Heart right ventricle (tissue), 16 donors: ENCODE results near the gene SLC41A3. TPM values are rescaled to one million over a fixed set of nuclear protein-coding genes. Genes with fewer than 3 reads are reported as not detected.
A peak's percentile ranks its signal among the peaks of the same experiment; 100 is the strongest.

Experiments used
- ATAC-seq, 8 donors: fragments of 200-7000 bp; cut with Tn5 transposase; one replicate each; pipeline ENCODE4 v1.9.1; 2020; ENCODE audit warnings: mild to moderate bottlenecking in 8 of 8, moderate library complexity in 8 of 8, moderate number of reproducible peaks in 1 of 8
- DNase-seq, 2 donors: peaks; one replicate each; pipeline ENCODE4 v3.0.0-alpha.2; 2020
- H3K27ac ChIP-seq, 10 donors: fragments of 200-600 bp; sonication (generic) in 2 of 10; one replicate each; pipeline versions ENCODE4 v1.5.0 to v1.8.0; 2020 to 2022; ENCODE audit warnings: mild to moderate bottlenecking in 3 of 10
- H3K27me3 ChIP-seq, 7 donors: fragments of 200-600 bp; one replicate each; pipeline ENCODE4 v1.8.0; 2021 to 2022; ENCODE audit warnings: mild to moderate bottlenecking in 2 of 7
- H3K36me3 ChIP-seq, 9 donors: fragments of 200-600 bp; sonication (generic) in 1 of 9; one replicate each; pipeline versions ENCODE4 v1.5.0 to v1.8.0; 2020 to 2022; ENCODE audit warnings: mild to moderate bottlenecking in 2 of 9
- H3K4me1 ChIP-seq, 9 donors: fragments of 200-600 bp; sonication (generic) in 1 of 9; one replicate each; pipeline versions ENCODE4 v1.5.0 to v1.8.0; 2020 to 2022; ENCODE audit warnings: mild to moderate bottlenecking in 4 of 9
- H3K4me3 ChIP-seq, 10 donors: fragments of 200-600 bp; sonication (generic) in 2 of 10; one replicate each; pipeline versions ENCODE4 v1.5.0 to v1.8.0; 2020 to 2022; ENCODE audit warnings: mild to moderate bottlenecking in 7 of 10, moderate library complexity in 2 of 10
- H3K9me3 ChIP-seq, 11 donors: fragments of 200-600 bp in 10 of 11; sonication (generic) in 2 of 11; one replicate each; pipeline versions ENCODE4 v1.5.0 to v1.8.0; 2013 to 2022; ENCODE audit warnings: mild to moderate bottlenecking in 2 of 11, control low read depth in 1 of 11, moderate library complexity in 1 of 11
- CTCF ChIP-seq, 9 donors: fragments of 200-600 bp; sonication (generic) in 2 of 9; IDR thresholded peaks; one replicate each; pipeline versions ENCODE4 v1.5.0 to v1.8.0; 2021 to 2022; ENCODE audit warnings: antibody characterized with exemption in 9 of 9, mild to moderate bottlenecking in 5 of 9, moderate library complexity in 1 of 9
- WGBS, 2 donors: extraction: QIAGEN DNeasy Blood & Tissue Kit; methylation state at CpG; one replicate each; pipeline ENCODE4 v1.1.7; 2013; ENCODE audit warnings: inconsistent platforms in 1 of 2; 5-methylcytosine and 5-hydroxymethylcytosine counted together
- intact Hi-C, 10 donors: fragments of 100-400 bp; cut with DNase I; formaldehyde crosslinking; loops; one replicate each; pipeline versions ENCODE4 v1.11.1 to v1.14.2; 2022
- polyA plus RNA-seq, 2 donors: library from polyadenylated mRNA; stranded (reverse); fragments of 200-250 nt; gene quantifications; one replicate each; pipeline ENCODE4 v1.2.3, GENCODE V29; 2013
- total RNA-seq, 10 donors: library from RNA; stranded (reverse); fragmentation: NEBNext Ultra II Directional in 3 of 10; extraction: Animal tissue kit (Norgen Biotek cat#: 25700) in 3 of 10; gene quantifications; one replicate each; pipeline versions ENCODE4 v1.2.1 to v1.2.4, GENCODE V29; 2021 to 2023
- donor health status: Arrhythmogenic right ventricular cardiomyopathy.
- donor health status: ischemic (EF 13 %, LVEDD 7.1; RV severe dilation, severe dysfunction).
- donor health status: healthy with polysubstance abuse.
- donor health status: DM: no; HTN: yes; CAD: no.
- donor health status: DM: no; HTN: no; CAD: no.
- donor health status: ischemic (EF 25% LVEDD 6.9; RV normal size, moderate dysfunction).
- donor health status: ischemic (EF 25% LVEDD 5.7; RV mildly dilated, moderate dysfunction).
- donor health status: healthy.
- donor health status: DM: yes; HTN: yes; CAD: no.
- donor health status: Ischemic cardiomyopathy.
- donor health status: ischemic (EF 35%, LVEDD 5.7; RV mildly dilated, moderate dysfunction).
- donor health status: nonischemic (EF 11% LVEDD 7.7; RV severe dilation, severe dysfunction).
- donor health status: DM: yes; HTN: yes; CAD: no.
- donor health status: PGD.
- donor health status: ischemic (EF 29% LVEDD 5.4; RV normal size, mild dysfunction).
- donor health status: nonischemic (EF 23%, LVEDD 6.1; RV moderate dilation, normal function).

SLC41A3 gene
- total and polyA plus RNA-seq, 12 donors: 28.6 to 49.5 (median 40.1) TPM

DNA sequence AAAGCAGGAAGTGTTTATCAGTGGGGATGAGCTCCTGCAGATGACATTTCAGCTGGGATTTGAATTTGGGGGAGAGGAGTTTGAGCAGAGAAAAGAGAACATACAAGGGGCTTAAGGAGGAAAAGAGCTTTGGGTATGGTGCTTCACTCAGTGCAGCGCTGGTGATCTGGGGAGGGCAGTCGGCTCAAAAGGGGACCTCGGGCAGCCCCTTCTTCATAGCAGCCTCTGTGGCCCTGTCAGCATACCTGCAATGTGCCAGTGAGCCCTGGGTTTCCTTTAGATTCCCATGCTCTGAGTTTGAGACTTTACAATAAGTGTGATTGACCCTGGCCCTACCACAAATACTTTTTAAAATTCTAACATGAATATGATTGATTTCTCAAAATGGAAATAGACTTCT is 74.7 kb downstream of the SLC41A3 start:
- no peak overlapping the region for H3K27ac ChIP-seq
- H3K36me3 ChIP-seq: peaks cover 0 to 89% (median 7%) of the 10 kb centered on the region in 9 donors
- H3K4me1 ChIP-seq: peaks cover 0 to 16% (median 4%) of the 10 kb centered on the region in 9 donors
- H3K4me3 ChIP-seq: no peak overlapping the region
- ATAC-seq (no peak), DNase-seq (no peak)
- 93 to 97% methylated on average over 3 of the region's 3 CpGs for WGBS, 2 donors
- intact Hi-C loops: no loop called here
- no peak for TF ChIP-seq CTCF (IDR thresholded peaks at IDR 0.05)
- no peaks in the 10 kb centered on the region for H3K27me3 ChIP-seq
- H3K9me3 ChIP-seq: no peaks in the 10 kb centered on the region

DNA sequence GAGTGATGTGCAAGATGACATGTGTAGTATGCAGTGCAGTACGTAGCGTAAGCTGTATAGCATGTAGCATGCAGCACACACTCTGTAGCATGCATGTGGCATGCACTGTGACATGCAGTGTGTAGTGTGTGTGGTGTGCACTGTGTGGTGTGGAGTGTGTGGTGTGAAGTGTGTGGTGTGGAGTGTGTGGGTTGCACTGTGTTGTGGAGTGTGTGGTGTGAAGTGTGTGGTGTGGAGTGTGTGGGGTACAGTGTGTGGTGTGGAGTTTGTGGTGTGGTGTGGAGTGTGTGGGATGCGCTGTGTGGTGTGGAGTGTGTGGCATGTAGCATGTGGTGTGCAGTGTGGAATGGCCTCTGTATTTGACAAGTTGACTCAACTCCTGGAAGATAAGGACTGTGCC is 75.7 kb downstream of the SLC41A3 start:
- H3K4me3 ChIP-seq: no peak overlapping the region
- DNase-seq: no peak
- WGBS, 2 donors: 97 to 99% methylated on average over 3 of the region's 3 CpGs
- peaks cover 0 to 80% (median 7%) of the 10 kb centered on the region in 9 donors for H3K36me3 ChIP-seq
- TF ChIP-seq CTCF (IDR thresholded peaks at IDR 0.05): no peak
- peaks cover 0 to 16% (median 4%) of the 10 kb centered on the region in 9 donors for H3K4me1 ChIP-seq
- H3K9me3 ChIP-seq: no peaks in the 10 kb centered on the region
- ATAC-seq: peak in 1 of 8 donors; percentile 22
- H3K27ac ChIP-seq: no peak overlapping the region
- intact Hi-C loops: no loop called here
- H3K27me3 ChIP-seq: no peaks in the 10 kb centered on the region

DNA sequence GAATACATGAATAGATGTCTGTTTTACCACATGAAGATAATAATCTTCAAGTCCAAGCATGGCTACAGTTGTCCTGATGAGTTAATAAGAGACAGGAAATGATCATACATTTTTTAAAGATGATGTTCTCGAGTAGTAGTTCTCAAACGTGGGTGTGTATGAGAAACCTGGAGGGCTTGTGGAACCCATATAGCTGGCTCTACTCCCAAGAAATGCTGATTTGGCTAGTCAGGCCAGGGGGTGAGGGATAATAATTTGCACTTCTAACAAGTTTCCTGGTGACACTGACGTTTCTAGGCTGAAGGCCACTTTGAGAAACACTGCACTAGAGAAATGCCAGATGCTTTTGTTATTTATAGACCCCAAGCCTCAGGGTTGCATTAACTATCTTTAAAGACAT is 78.0 kb downstream of the SLC41A3 start:
- WGBS, 2 donors: 15% methylated on average over 3 of the region's 3 CpGs
- DNase-seq (no peak), ATAC-seq (peak in 5 of 8 donors; percentile 25 to 73 (median 60))
- Histone ChIP-seq H3K27me3 (no peaks in the 10 kb centered on the region), H3K36me3 (peaks cover 0 to 64% (median 7%) of the 10 kb centered on the region in 9 donors), H3K9me3 (peaks cover 0 to 22% (median 0%) of the 10 kb centered on the region in 11 donors), H3K4me3 (no peak overlapping the region), H3K4me1 (peaks cover 0 to 16% (median 3%) of the 10 kb centered on the region in 9 donors), H3K27ac (peak overlapping the region in 3 of 10 donors; percentile 28 to 39 (median 33))
- intact Hi-C loops: no loop called here
- no peak for TF ChIP-seq CTCF (IDR thresholded peaks at IDR 0.05)

DNA sequence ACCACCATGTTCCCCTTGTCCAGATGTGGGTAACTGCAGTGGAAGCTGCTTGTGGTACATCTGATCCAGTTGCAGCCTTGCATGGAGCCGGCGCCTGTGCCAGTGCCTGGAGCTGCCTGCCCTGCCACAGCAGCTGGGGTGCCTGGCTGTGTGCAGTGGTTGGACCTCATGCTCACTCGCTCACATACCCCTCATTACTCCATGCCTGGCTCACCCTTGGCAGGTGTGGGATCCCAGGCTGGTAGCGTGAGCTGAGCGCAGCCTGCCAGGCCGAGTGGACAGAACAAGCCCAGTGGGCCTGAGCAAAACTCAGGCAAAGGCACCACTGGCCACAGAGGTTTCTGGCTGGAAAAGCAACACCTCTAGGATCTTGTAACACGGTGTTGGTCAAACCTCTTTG is 79.2 kb downstream of the SLC41A3 start:
- no peak for DNase-seq
- Histone ChIP-seq H3K36me3 (peaks cover 0 to 51% (median 7%) of the 10 kb centered on the region in 9 donors), H3K4me3 (no peak overlapping the region), H3K27me3 (no peaks in the 10 kb centered on the region), H3K4me1 (peaks cover 0 to 16% (median 3%) of the 10 kb centered on the region in 9 donors), H3K9me3 (peaks cover 0 to 34% (median 0%) of the 10 kb centered on the region in 11 donors), H3K27ac (no peak overlapping the region)
- intact Hi-C loops: no loop called here
- no peak for TF ChIP-seq CTCF (IDR thresholded peaks at IDR 0.05)
- ATAC-seq: peak in 1 of 8 donors; percentile 27
- 89 to 92% methylated on average over 7 of the region's 7 CpGs for WGBS, 2 donors
